GM23248 (cell line): Measurements from ENCODE around the gene ABR. TPM values are rescaled to one million over a fixed set of nuclear protein-coding genes. Genes with fewer than 3 reads are reported as not detected.

Experiments used
- DNase-seq: peaks from one replicate; pipeline ENCODE4 v3.0.0-alpha.2; 2015
- H2AFZ ChIP-seq: fragments of 200-600 bp; sonication (generic); 2 replicates; pipeline ENCODE4 v1.6.1; 2016; ENCODE audit warnings: antibody characterized with exemption
- H3F3A ChIP-seq: fragments of 200-600 bp; sonication (generic); 2 replicates; pipeline ENCODE4 v1.6.1; 2016; ENCODE audit warnings: mild to moderate bottlenecking, antibody characterized with exemption, mixed run types; ENCODE audit not compliant: insufficient read depth
- H3K27ac ChIP-seq: fragments of 200-600 bp; sonication (generic); 2 replicates; pipeline ENCODE4 v1.5.1; 2016; ENCODE audit warnings: mild to moderate bottlenecking
- H3K27me3 ChIP-seq: fragments of 200-600 bp; sonication (generic); replicated peaks from 2 replicates; pipeline ENCODE4 v1.6.1; 2016; ENCODE audit warnings: mild to moderate bottlenecking; ENCODE audit not compliant: insufficient read depth
- H3K36me3 ChIP-seq: fragments of 200-600 bp; sonication (generic); 2 replicates; pipeline ENCODE4 v1.6.1; 2016; ENCODE audit warnings: low read depth, mild to moderate bottlenecking
- H3K4me1 ChIP-seq: fragments of 200-600 bp; sonication (generic); 2 replicates; pipeline ENCODE4 v1.6.1; 2016; ENCODE audit warnings: mild to moderate bottlenecking; ENCODE audit not compliant: insufficient read depth
- H3K4me2 ChIP-seq: fragments of 200-600 bp; sonication (generic); one replicate; pipeline ENCODE4 v1.6.1; 2016; ENCODE audit warnings: mild to moderate bottlenecking; ENCODE audit not compliant: unreplicated experiment
- H3K4me3 ChIP-seq: fragments of 200-600 bp; sonication (generic); 2 replicates; pipeline ENCODE4 v1.5.1; 2016; ENCODE audit warnings: mild to moderate bottlenecking
- H3K79me2 ChIP-seq: fragments of 200-600 bp; sonication (generic); 2 replicates; pipeline ENCODE4 v1.6.1; 2016; ENCODE audit warnings: mild to moderate bottlenecking; ENCODE audit not compliant: insufficient read depth
- H3K9ac ChIP-seq: fragments of 200-600 bp; sonication (generic); 2 replicates; pipeline ENCODE4 v1.6.1; 2016; ENCODE audit warnings: mild to moderate bottlenecking
- H3K9me2 ChIP-seq: fragments of 200-600 bp; sonication (generic); 2 replicates; pipeline ENCODE4 v1.6.1; 2016; ENCODE audit warnings: mixed run types, mild to moderate bottlenecking, moderate library complexity; ENCODE audit not compliant: insufficient read depth
- H3K9me3 ChIP-seq: fragments of 200-600 bp; sonication (generic); one replicate; pipeline ENCODE4 v1.6.1; 2017; ENCODE audit warnings: low read depth
- H4K20me1 ChIP-seq: fragments of 200-600 bp; sonication (generic); 2 replicates; pipeline ENCODE4 v1.6.0; 2016; ENCODE audit not compliant: insufficient read depth
- EZH2 ChIP-seq: fragments of 200-600 bp; sonication (generic); IDR thresholded peaks from 2 replicates; pipeline ENCODE4 v1.6.1; 2018; ENCODE audit warnings: antibody characterized with exemption, mild to moderate bottlenecking; ENCODE audit not compliant: insufficient read depth, poor library complexity, severe bottlenecking
- EZH2phosphoT487 ChIP-seq: fragments of 200-600 bp; sonication (generic); IDR thresholded peaks from 2 replicates; pipeline ENCODE4 v1.6.1; 2018; ENCODE audit warnings: antibody characterized with exemption, moderate library complexity, mild to moderate bottlenecking, low read depth; ENCODE audit not compliant: insufficient read depth
- WGBS, 2 experiments: methylation state at CpG; one replicate each; pipeline ENCODE4 v1.1.6; 2015 to 2017; ENCODE audit warnings: low lambda C conversion rate in 2 of 2, low coverage in 1 of 2; ENCODE audit errors: missing lambda C conversion rate in 2 of 2; 5-methylcytosine and 5-hydroxymethylcytosine counted together
- in situ Hi-C: fragments of 300-500 bp; cut with MboI; formaldehyde crosslinking; loops from 2 replicates; pipeline ENCODE4 v1.15.0; 2020
- polyA plus RNA-seq: library from polyadenylated mRNA; unstranded; fragments of >200 nt; fragmentation: Nextera tagmentation; extraction: Ambion mirVana; gene quantifications from 2 replicates; pipeline ENCODE4 v1.2.1, GENCODE V29; 2016
- total RNA-seq: library from RNA; depleted of rRNA; stranded (reverse); fragments of >200 nt; shearing (Covaris generic); gene quantifications from 2 replicates; pipeline ENCODE4 v1.2.3, GENCODE V29; 2014

Gene ABR
- total and polyA plus RNA-seq, 2 experiments from 2014 or later: 24.4 to 38.2 TPM

GRCh38 chr17:992933-993332 lies 186.8 kb downstream of the ABR start:
- H3K4me2 ChIP-seq: no peak overlapping the region
- no peaks in the 10 kb centered on the region for H3K36me3 ChIP-seq
- H4K20me1 ChIP-seq: no peaks in the 10 kb centered on the region
- no peak overlapping the region for H3K9ac ChIP-seq
- H3F3A ChIP-seq: no peaks in the 10 kb centered on the region
- H3K9me2 ChIP-seq: no peaks in the 10 kb centered on the region
- H3K27ac ChIP-seq: no peak overlapping the region
- in situ Hi-C loops: no loop called here
- H3K4me3 ChIP-seq: no peak overlapping the region
- no peak for TF ChIP-seq EZH2
- TF ChIP-seq EZH2phosphoT487: no peak
- no peaks in the 10 kb centered on the region for H3K27me3 ChIP-seq
- WGBS, 2 experiments: 38 to 42% methylated on average over 13 of the region's 13 CpGs
- no peak for DNase-seq
- no peak overlapping the region for H2AFZ ChIP-seq
- no peaks in the 10 kb centered on the region for H3K9me3 ChIP-seq
- peaks cover 10% of the 10 kb centered on the region for H3K79me2 ChIP-seq
- peaks cover 2% of the 10 kb centered on the region for H3K4me1 ChIP-seq

- TF ChIP-seq EZH2: no peak
- no peak for TF ChIP-seq EZH2phosphoT487
- Histone ChIP-seq H3K27me3 (no peaks in the 10 kb centered on the region), H3K9me3 (no peaks in the 10 kb centered on the region), H3K4me1 (no peaks in the 10 kb centered on the region), H3K4me2 (no peak overlapping the region), H4K20me1 (no peaks in the 10 kb centered on the region), H3K9me2 (no peaks in the 10 kb centered on the region), H3K9ac (no peak overlapping the region), H3K4me3 (no peak overlapping the region), H3K36me3 (no peaks in the 10 kb centered on the region), H3K79me2 (no peaks in the 10 kb centered on the region), H3F3A (no peaks in the 10 kb centered on the region), H3K27ac (no peak overlapping the region), H2AFZ (no peak overlapping the region)
- no peak for DNase-seq
- 70 to 83% methylated on average over 11 of the region's 11 CpGs for WGBS, 2 experiments
- in situ Hi-C loops: no loop called here
Observed at GRCh38 chr17:988561-988960, 191.2 kb downstream of the ABR start.

GRCh38 chr17:987931-988330 lies 191.8 kb downstream of the ABR start:
- Histone ChIP-seq H3K4me1 (no peaks in the 10 kb centered on the region), H3F3A (no peaks in the 10 kb centered on the region), H3K36me3 (no peaks in the 10 kb centered on the region), H3K27me3 (no peaks in the 10 kb centered on the region), H4K20me1 (no peaks in the 10 kb centered on the region), H3K79me2 (no peaks in the 10 kb centered on the region), H2AFZ (no peak overlapping the region), H3K4me3 (no peak overlapping the region), H3K9ac (no peak overlapping the region), H3K4me2 (no peak overlapping the region), H3K9me2 (no peaks in the 10 kb centered on the region), H3K9me3 (no peaks in the 10 kb centered on the region), H3K27ac (no peak overlapping the region)
- TF ChIP-seq EZH2: no peak
- TF ChIP-seq EZH2phosphoT487: no peak
- WGBS, 2 experiments: 87 to 88% methylated on average over 15 of the region's 15 CpGs
- no peak for DNase-seq
- in situ Hi-C loops: no loop called here

- Histone ChIP-seq H4K20me1 (no peaks in the 10 kb centered on the region), H3K27ac (no peak overlapping the region), H3K27me3 (no peaks in the 10 kb centered on the region), H2AFZ (no peak overlapping the region), H3K4me1 (no peaks in the 10 kb centered on the region), H3K36me3 (no peaks in the 10 kb centered on the region), H3K9ac (no peak overlapping the region), H3K9me3 (no peaks in the 10 kb centered on the region), H3K79me2 (no peaks in the 10 kb centered on the region), H3F3A (no peaks in the 10 kb centered on the region), H3K4me3 (no peak overlapping the region), H3K4me2 (no peak overlapping the region), H3K9me2 (no peaks in the 10 kb centered on the region)
- 82 to 87% methylated on average over 6 of the region's 6 CpGs for WGBS, 2 experiments
- no peak for DNase-seq
- TF ChIP-seq EZH2phosphoT487 (no peak), EZH2 (no peak)
- in situ Hi-C loops: no loop called here
Observed at GRCh38 chr17:986322-986929, 193.4 kb downstream of the ABR start.

- TF ChIP-seq EZH2phosphoT487 (no peak), EZH2 (no peak)
- Histone ChIP-seq H3K9me3 (no peaks in the 10 kb centered on the region), H3K4me2 (no peak overlapping the region), H4K20me1 (no peaks in the 10 kb centered on the region), H3K4me3 (no peak overlapping the region), H3F3A (peaks cover 8% of the 10 kb centered on the region; the same call in 1 of the 2 replicates), H3K9ac (no peak overlapping the region), H3K27ac (no peak overlapping the region), H3K9me2 (no peaks in the 10 kb centered on the region), H2AFZ (no peak overlapping the region), H3K36me3 (no peaks in the 10 kb centered on the region), H3K4me1 (peaks cover 5% of the 10 kb centered on the region), H3K27me3 (no peaks in the 10 kb centered on the region), H3K79me2 (no peaks in the 10 kb centered on the region)
- in situ Hi-C loops: loop anchor here (5.0 kb wide), 1 partner anchor 197 kb away; no protein-coding TSS in a partner anchor
- 18 to 26% methylated on average over 3 of the region's 3 CpGs for WGBS, 2 experiments
- no peak for DNase-seq
Observed at GRCh38 chr17:983921-984320, 195.9 kb downstream of the ABR start.
